GM21360 (cell line): ENCODE data around the gene CLIC4.
"Not testable (repeated sequence)": the region's sequence is repeated elsewhere in the genome, so short reads cannot be mapped to it uniquely, and the experiment has no call there.

Experiments
- ATAC-seq: cut with Tn5 transposase; IDR thresholded peaks from one replicate; pipeline ENCODE4 v1.9.1; 2021; ENCODE audit warnings: mild to moderate bottlenecking, moderate library complexity; ENCODE audit not compliant: unreplicated experiment

Gene CLIC4

GRCh38 chr1:24769656-24770651 is 24.7 kb downstream of the CLIC4 start:
- no peak for ATAC-seq

GRCh38 chr1:24770881-24771280 is 25.6 kb downstream of the CLIC4 start:
- no peak for ATAC-seq

GRCh38 chr1:24771574-24771973 is 26.3 kb downstream of the CLIC4 start:
- no peak for ATAC-seq

GRCh38 chr1:24773618-24774017 is 28.4 kb downstream of the CLIC4 start:
- no peak for ATAC-seq

GRCh38 chr1:24775348-24775747 is 30.1 kb downstream of the CLIC4 start:
- ATAC-seq = no peak

- ATAC-seq = no peak
Observed at GRCh38 chr1:24775916-24776315, 30.7 kb downstream of the CLIC4 start.

GRCh38 chr1:24776821-24777220 is 31.6 kb downstream of the CLIC4 start:
- no peak for ATAC-seq

GRCh38 chr1:24778141-24778540 is 32.9 kb downstream of the CLIC4 start:
- ATAC-seq = no peak

GRCh38 chr1:24779199-24779598 is 34.0 kb downstream of the CLIC4 start:
- ATAC-seq = not testable (repeated sequence)

GRCh38 chr1:24779689-24780464 is 34.6 kb downstream of the CLIC4 start:
- no peak for ATAC-seq

- not testable (repeated sequence) for ATAC-seq
Observed at GRCh38 chr1:24780626-24781025, 35.4 kb downstream of the CLIC4 start.

GRCh38 chr1:24782689-24783088 is 37.4 kb downstream of the CLIC4 start:
- no peak for ATAC-seq

GRCh38 chr1:24783713-24784112 is 38.5 kb downstream of the CLIC4 start:
- ATAC-seq = no peak

- no peak for ATAC-seq
Observed at GRCh38 chr1:24786191-24786590, 40.9 kb downstream of the CLIC4 start.

- no peak for ATAC-seq
Observed at GRCh38 chr1:24790490-24790889, 45.2 kb downstream of the CLIC4 start.

- ATAC-seq = no peak
Observed at GRCh38 chr1:24793447-24794129, 48.3 kb downstream of the CLIC4 start.

GRCh38 chr1:24794130-24794502 is 48.9 kb downstream of the CLIC4 start:
- ATAC-seq = not testable (repeated sequence)

- ATAC-seq = no peak
Observed at GRCh38 chr1:24795236-24795635, 50.0 kb downstream of the CLIC4 start.

GRCh38 chr1:24796524-24796923 is 51.3 kb downstream of the CLIC4 start:
- ATAC-seq = no peak

GRCh38 chr1:24799242-24799641 is 54.0 kb downstream of the CLIC4 start:
- not testable (repeated sequence) for ATAC-seq

GRCh38 chr1:24801176-24801575 is 55.9 kb downstream of the CLIC4 start:
- ATAC-seq = no peak
